Activated gamma-delta T cell (primary cell): ENCODE data around the gene RAD51AP2.
"Not testable (repeated sequence)": the region's sequence is repeated elsewhere in the genome, so short reads cannot be mapped to it uniquely, and the experiment has no call there.

Experiments used
- DNase-seq: peaks from one replicate; lab custom pipeline; 2025; lab: John Stamatoyannopoulos, UW

The RAD51AP2 gene

DNA sequence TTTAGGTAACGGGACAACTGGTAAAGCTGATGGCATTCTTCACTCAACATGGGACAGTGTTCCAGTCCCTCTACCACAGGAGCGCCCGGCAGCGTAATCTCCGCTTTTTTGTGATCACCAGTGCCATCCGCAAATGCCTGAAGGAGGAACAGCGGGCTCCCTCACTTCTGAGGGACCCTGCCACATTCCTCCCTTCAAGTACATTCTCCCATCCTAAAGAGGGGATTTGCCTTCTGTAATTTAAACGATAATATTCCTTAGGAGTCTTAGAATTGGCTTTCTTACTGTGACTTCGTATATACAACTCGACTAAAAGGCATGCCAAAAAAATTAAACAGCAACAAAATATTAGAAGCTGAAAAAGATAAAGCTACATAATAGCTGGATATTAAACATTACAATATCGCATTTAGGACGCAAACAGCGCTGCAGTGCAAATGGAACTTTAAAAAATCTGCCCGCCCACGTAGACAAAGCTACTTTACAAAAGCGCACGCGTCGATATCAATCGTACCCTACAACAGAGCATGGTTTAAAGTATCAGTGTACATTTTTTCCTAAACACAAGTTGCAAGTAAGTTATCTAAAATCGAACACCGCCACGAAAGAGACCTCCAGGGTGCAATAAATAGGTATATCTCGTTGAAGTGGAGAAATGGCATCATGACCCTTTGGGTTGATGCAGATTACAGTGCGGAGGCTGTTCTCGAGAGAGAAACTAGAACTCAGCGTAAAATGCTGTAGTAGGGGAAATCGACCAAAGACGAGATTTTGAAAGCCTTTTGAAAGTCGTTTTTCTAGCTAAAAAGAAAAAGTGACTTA, 20.0 kb upstream of the RAD51AP2 start:
- DNase-seq, result no peak

DNA sequence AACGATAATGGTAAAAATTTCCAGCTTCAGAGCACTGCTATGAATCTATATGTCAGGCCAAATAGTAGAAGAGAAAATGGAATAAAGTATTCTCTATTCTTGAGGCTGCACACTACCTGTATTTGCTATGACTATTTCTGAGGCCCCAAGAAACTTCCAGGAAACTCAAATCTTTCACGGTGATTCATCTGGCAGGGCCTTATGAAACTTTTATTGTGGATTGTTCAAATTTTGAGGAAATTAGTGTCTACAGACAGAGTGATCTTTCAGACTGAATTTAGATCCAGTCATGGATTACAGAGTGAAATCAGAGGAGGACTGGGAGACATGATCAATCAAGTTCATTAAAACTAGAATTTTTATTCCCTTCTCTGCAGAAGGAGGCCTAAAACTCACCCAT, 18.2 kb upstream of the RAD51AP2 start:
- DNase-seq, result no peak

DNA sequence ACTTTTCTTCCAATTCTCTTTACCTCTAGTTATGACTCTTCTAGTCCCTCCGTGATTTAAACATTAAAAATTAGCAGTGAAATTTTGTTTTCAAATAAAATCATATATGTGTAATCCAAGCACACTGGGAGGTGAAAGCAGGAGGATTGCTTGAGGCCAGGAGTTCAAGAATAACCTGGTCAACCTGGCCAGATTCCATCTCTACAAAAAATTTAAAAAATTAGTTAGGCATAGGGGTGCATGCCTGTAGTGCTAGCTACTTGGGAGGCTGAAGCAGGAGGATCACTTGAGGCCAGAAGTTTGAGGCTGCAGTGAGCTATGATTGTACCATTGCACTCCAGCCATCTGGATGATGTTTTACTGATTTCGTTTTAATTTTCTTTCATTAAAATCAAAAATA, 15.3 kb upstream of the RAD51AP2 start:
- DNase-seq, result no peak

DNA sequence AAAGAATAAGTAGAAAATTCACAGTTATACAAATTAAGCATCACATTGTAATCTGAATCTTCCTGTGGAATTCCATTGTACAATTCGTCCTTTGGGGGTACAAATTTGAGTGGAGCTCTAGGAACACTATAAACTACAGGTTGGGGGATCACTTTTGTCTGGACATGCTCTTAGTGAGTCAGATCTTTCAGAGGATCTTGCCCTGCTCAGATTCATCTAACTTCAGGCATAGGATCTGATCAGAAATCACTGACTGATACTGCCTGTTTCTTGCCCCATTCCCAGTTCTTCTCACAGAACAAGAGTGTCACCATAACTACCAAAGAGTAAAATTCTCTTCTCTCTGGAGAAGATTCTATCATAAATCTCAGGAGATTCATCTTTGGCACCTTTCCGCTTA, 11.5 kb upstream of the RAD51AP2 start:
- no peak for DNase-seq

DNA sequence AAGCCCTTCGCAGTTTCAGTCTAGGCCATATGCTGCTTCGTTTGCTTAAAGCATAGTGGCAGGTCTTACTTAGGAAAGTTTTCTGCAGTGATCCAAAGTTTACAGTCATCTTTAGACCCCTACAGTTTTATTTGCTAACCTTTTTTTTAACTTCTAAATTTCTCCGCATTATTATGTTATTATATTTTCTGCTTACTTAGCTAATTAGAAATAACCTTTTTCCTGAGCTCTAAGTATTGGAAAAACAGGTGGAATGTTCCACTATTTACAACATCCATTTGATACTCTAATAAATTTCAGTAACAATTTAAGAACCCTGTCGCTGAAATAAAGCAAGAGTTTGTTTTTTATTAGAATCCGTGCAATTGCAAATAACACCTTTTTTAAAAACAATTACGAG, 4.1 kb upstream of the RAD51AP2 start:
- no peak for DNase-seq

DNA sequence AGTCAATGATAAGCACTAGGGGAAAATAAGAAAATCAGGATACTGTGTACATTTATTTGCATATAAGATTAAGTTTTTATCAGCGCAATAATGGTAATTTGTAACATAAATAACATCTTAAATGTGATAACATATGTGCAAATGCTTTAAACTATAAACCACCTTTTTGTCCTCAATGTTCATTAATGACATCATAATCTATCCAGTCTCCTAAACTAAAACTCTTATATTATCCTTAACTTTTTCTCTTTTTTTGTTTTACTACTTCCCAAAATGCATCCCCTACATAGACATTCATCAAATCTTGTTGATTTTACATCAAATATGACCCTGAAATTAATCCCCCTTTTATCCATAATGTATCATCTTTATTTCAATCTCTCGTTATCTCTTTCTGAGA, 3.4 kb upstream of the RAD51AP2 start:
- no peak for DNase-seq

DNA sequence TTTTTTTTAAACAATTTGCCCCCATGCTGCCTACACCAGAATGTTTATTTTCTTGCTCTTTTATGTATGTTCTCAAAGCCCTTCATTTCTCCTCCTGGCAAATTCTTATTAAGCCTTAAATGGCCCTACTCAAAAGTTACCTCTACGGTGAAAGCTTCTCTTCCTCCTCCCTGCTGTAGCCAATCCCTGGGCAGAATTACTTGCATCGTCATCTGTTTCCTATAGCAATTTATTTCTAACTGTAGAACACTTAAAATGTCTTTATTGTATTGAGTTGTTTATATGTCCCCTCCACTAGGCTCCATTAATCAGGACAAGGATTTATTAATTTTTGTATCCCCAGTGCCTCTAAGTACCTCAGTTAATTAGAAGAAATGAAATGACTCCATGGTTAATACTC, 2.5 kb upstream of the RAD51AP2 start:
- no peak for DNase-seq

DNA sequence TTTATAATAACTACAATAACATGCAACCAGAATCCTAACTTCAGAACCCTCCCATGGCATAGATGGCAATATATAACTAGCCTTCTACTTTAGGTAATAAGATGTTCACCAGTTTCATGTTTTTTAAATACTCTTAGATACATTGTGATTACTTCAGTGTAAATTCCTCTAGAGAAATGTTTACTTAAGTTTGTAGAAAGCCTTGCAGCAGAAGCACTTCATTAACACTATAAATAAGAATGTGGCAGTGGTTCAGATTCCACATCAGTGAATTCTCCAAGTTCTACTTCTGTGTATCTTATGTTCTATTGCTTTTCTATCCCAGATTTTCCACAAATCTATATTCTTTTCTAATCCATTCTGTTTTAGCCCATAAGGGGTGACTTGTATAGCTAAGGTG, 1.2 kb upstream of the RAD51AP2 start:
- no peak for DNase-seq

DNA sequence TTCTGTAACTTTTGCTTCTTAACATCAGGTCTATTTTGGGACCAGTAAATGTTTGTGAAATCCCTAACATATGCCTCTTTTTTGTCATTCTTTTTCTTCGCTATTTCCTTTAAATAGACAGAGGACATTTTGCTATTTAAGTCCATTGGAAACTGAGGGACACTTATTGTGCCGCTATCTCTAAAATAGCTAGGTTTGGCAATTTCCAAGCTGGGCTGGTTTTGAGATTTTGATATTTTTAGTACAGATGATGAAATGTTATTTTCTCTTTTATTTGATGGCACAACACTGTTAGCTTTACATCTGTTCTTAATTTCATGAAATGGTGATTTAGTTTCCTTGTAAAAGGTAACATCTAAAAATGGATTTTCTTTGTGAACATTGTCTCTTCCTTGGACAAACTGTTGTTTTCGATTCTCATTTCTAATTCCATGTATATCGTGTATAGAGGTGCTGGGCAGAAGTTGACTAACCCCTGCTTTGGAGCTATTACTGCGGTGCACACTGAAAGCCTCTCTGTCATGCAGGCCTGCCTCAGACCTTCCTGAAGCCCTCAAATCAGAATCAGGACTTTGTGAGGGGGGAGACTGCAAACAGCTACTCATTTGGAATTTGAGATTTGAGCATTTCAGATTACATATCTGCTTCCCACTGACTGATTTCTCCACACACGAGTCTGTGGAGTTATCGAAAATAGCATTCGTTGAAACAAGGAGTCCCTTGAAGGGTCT, 594 bp downstream of the RAD51AP2 start:
- DNase-seq, result no peak

DNA sequence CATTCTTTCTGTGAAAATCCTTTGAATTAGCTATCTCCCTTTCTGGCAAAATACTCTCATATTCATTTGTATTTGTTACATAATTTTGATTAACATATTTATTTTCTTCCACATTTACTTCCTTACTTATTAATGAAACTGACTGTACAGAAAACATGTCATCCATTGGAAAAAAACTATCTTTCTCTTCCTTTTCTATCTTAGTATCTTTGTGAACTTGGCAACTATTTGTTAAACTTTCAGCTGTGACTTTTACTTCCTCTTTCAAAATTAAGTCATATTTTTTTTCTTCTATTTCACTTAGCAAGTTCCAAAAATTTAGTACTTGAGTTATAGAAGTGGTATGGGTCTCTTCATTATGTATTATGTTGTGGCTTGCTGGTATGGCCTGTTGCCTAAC, 2.6 kb downstream of the RAD51AP2 start:
- no peak for DNase-seq

DNA sequence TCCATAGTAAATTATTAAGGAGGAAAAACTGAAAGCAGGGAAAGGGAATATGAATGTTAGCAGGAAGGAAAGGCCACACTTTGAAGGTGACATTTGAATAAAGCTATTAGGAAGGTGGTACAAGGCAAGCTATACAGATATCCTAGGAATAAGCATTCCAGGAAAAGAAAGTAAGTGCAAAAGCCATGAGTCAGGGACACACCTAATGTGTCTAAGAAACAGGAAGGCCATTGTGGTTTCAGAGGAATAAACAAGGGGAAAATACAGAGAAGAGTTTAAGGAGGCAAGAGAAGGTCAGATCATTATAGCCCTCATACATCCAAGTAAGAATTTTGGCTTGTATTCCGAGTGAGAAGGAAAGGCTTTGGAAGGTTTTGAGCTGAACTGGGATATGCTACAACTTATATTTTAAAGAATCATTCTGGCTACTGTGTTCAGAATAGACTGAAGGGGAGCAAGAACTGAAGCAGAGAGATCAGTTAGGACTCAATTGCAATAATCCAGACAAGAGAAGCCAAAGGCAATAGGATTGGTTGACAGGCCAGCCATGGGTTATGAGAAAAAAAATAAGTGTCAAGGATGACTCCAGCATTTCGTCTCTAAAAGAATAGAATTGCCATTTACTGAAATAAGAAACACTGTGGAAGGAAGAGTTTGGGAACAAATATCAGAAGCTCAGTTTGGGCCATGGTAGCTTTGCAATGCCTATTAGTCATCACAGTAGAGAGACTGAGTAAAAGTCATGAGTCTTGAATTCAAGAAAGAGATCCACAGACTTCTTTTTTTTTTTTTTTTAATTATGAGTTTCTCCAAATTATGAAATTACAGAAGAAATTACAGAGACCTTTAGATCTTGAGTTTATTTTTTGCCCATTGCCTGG, 11.3 kb downstream of the RAD51AP2 start:
- no peak for DNase-seq

DNA sequence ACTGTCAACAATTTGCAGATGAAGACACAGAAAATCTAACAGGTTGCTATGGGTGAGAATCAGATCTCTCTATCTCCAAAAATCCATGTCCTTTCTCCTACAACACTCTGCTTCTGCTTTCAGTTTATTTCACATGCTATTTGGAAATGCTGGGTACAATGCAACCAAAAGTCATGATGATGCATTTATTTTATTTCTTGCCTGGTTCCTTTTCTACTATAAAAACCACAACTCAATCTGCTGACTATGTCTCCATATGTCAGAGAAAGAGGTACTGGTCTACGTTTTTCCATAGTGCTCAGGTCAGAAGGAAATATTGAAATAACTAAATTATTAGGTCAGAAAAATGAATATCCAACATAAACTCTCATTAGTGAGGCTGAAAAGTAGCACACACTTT, 20.5 kb downstream of the RAD51AP2 start:
- DNase-seq, result no peak

DNA sequence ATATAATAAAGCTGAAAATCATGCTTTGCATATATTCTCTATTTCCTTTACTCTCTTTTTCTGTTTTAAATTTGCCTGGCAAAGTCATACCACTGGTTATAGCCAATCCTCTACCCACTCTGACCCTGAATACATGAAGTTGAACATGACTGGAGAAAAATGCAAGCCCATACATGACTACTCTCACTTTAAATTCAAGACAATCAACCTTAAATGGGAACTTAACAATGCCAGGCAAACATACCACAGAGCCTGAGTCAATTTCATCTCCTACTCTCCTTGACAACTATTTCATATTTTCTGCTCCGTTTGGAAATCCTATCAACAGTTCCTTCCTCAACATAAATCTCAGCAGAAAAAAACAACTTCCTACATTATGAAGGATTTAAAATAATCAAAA, 22.6 kb downstream of the RAD51AP2 start:
- DNase-seq, result no peak

DNA sequence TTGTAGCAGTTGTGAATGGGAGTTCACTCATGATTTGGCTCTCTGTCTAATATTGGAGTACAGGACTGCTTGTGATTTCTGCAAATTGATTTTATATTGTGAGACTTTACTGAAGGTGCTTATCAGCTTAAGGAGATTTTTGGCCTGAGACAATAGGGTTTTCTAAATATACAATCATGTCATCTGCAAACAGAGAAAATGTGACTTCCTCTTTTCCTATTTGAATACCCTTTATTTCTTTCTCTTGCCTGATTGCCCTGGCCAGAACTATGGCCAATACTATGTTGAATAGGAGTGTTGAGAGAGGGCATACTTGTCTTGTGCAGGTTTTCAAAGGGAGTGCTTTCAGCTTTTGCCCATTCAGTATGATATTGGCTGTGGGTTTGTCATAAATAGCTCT, 28.1 kb downstream of the RAD51AP2 start:
- not testable (repeated sequence) for DNase-seq

DNA sequence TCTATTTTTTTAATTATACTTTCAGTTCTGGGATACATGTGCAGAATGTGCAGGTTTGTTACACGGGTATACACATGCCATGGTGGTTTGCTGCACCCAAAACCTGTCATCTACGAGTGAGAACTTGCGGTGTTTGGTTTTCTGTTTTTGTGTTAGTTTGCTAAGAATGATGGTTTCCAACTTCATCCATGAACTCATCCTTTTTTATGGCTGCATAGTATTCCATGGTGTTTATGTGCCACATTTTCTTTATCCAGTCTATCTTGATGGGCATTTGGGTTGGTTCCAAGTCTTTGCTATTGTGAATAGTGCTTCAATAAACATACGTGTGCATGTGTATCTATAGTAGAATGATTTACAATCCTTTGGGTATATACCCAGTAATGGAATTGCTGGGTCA, 29.6 kb downstream of the RAD51AP2 start:
- not testable (repeated sequence) for DNase-seq

DNA sequence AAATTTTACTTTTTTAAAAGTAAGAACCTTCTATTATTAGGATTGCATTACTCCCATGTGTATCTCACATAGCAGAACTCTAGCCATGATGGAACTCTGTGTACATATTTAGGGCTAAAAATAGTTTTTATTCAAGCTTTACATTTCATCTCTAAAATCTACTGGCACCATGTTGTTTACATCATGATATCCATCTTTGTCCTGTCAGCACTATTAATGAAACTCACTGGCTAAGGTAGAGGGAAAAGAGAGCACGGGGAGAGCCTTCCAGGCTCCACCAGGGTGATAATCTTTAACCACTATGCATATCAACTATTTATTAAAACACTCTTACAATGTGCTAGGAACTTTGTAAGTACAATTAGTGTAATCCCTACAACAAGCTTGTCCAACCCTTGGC, 34.7 kb downstream of the RAD51AP2 start:
- DNase-seq, result no peak

DNA sequence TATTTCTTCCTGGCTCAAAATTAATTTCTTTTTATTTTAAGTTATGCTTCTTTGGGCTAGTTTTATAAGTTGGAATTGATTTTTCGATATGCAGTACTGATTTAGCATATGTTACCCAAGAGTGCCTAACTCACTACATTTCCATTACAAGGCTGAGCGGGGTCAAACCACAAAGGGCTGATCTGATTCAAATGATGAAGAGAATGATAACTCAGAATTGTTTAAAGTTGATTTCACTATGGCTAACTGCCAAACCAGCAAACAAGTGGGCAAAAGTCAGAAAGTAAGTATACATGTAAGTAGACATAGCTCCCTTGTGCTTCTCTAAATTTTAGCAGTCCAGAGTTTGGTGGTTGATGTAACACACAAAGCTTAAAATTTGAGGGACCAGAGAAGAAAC, 35.6 kb downstream of the RAD51AP2 start:
- DNase-seq, result no peak

DNA sequence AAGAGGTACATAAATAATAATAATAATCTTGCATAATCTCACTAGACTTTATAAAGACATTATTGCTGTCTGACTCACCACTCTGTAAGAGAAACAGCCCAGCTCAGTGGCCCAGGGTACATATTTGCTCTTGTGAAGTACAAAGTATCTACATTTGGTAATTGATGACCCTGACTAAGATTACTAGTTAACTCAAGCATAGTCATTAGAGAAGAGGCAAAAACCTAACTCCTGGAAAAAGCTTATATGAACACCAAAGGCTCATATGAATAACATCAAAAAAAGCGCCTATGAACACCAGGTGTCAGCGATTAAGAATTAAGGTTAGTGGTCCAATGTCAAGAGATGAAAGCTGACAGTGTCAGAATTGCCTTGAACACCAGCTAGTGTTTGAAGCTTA, 38.4 kb downstream of the RAD51AP2 start:
- DNase-seq, result no peak

DNA sequence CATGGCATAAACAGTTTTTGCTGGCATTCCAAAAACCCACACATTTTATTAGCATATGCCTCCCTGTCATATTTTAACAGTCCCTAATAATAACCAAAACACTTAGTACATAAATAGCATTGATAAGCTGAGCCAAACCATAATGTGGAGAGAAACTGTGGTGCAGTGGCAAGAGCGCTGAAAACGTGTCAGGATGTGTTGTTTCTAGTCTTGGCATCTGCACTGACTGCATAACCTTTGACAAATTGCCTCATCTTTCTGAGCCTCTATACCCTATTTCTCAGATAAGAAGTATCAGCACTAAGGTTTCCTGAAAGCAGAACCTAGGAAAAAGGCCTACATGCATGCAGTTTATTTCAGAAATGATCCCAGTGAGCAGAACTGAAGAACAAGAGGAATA, 41.4 kb downstream of the RAD51AP2 start:
- no peak for DNase-seq

DNA sequence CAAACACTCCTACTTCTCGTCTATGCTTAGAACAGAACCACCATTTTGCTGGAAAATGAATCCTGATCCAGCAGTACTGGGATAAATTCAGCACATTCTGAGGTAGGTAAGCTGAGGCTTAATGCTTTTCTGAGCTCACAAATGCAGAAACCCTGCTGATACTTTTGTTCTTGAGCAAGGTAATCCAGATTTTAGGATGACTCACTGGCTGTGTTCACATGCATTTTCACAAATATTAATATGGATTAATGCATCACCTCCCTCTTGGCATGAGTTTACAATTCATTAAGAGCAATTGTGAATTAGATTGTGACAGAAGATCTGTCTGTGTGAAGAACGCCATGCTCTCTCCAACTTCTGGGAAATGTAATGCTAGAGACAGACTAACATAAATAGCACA, 42.2 kb downstream of the RAD51AP2 start:
- no peak for DNase-seq

DNA sequence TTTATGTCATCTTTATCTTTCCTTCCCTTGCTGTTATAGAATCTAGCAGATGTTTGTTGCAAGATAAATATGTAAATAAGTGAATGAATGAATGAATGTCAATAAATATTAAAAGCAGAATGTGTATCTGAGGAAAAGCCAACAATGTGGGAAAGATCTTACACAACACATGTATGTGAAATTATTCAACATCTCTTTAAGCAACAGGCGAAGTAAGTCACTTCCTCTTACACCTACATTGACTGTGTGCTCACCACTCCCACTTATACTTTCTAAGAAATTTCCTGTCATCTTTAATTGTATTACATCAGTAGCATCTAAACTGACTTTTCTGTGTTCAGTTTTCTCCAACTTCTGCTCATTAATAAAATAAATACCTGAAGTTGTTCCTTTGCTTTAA, 43.0 kb downstream of the RAD51AP2 start:
- no peak for DNase-seq

DNA sequence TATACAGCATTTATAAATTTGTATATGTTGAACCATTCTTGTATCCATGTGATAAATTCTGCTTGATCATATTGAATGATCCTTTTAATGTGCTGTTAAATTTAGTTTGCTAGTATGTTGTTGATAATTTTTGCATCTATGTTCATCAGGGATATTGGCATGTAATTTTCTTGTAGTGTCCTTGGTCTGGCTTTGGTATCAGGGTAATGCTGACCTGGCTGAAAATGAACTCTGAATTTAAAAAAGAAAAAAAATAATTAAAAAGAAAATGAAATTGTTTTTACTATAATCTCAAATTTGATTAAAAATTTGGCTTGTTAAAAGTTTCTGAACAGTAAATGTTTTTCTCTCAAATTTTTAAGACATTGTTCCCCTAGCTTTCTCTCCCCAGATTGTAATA, 46.3 kb downstream of the RAD51AP2 start:
- DNase-seq, result no peak
